ENCODE data around the gene GRM3. TPM values are rescaled to one million over a fixed set of nuclear protein-coding genes. Genes with fewer than 3 reads are reported as not detected.

Gene GRM3
- total and polyA plus RNA-seq, 2 of the 4 experiments (the other 2 are of a cell fraction), result not detected

GRCh38 chr7:86748201-86748600 lies 104.5 kb downstream of the GRM3 start:
- in situ Hi-C loops (cut with MboI; ENCODE audit: low sequenced_read_pairs), result no loop called here
- no peak for TF ChIP-seq BHLHE40 (IDR thresholded peaks at IDR 0.05; ENCODE audit: low read depth, low read length)
- TF ChIP-seq RAD21 (IDR thresholded peaks at IDR 0.05; ENCODE audit: low read length), result no peak
- no peak for TF ChIP-seq ELK1 (IDR thresholded peaks at IDR 0.05; ENCODE audit: borderline replicate concordance, low read depth, low read length)
- TF ChIP-seq CEBPB (IDR thresholded peaks at IDR 0.05; ENCODE audit: low read depth, low read length), result no peak
- no peak for TF ChIP-seq CHD1 (IDR thresholded peaks at IDR 0.05; ENCODE audit: low read depth, low read length)
- CTCF ChIA-PET, result no interaction called here

More at GRCh38 chr7:86748201-86748600, 104.5 kb downstream of the GRM3 start:
- no peak overlapping the region for H4K8ac ChIP-seq (ENCODE audit: low read depth in 2 of 2, low read length in 2 of 2)
- H2BK20ac ChIP-seq (ENCODE audit: low read depth, low read length), result no peak overlapping the region
- no peaks in the 10 kb centered on the region for H3K36me3 ChIP-seq (ENCODE audit: control insufficient read depth, insufficient read depth, low read length)
- no peak overlapping the region for H2AFZ ChIP-seq (replicated peaks; ENCODE audit: low read length, poor library complexity)
- H4K91ac ChIP-seq (ENCODE audit: insufficient read depth, low read depth, low read length), result no peak overlapping the region
- no peak overlapping the region for H2BK120ac ChIP-seq (ENCODE audit: low read depth, low read length)
- no peak for ATAC-seq (ENCODE audit: low read depth)
- no peak overlapping the region for H3K4me3 ChIP-seq (ENCODE audit: insufficient read depth, low read depth, low read length)
- H2AK9ac ChIP-seq (replicated peaks; ENCODE audit: low read depth, low read length, poor library complexity), result no peak overlapping the region
- no CpG with 5 or more reads among the region's 4 CpGs for WGBS, 2 experiments (ENCODE audit: extremely low coverage in 2 of 2, insufficient read length in 1 of 2)
- no peak overlapping the region for H3K18ac ChIP-seq (ENCODE audit: low read depth, low read length)
- H3K27me3 ChIP-seq (ENCODE audit: control insufficient read depth, insufficient read depth, low read length), result no peaks in the 10 kb centered on the region
- H4K20me1 ChIP-seq (ENCODE audit: insufficient read depth, low read length), result no peaks in the 10 kb centered on the region
- intact Hi-C loops (cut with micrococcal nuclease) (no loop called here), dilution Hi-C loops (cut with HindIII; ENCODE audit: low sequenced_read_pairs, unreplicated experiment) (no loop called here)
- DNase-seq, result no peak
- no peaks in the 10 kb centered on the region for H3K4me1 ChIP-seq (ENCODE audit: control insufficient read depth, insufficient read depth, low read length)
- no peak overlapping the region for H3K56ac ChIP-seq (ENCODE audit: extremely low read depth, insufficient read depth, low read length)
- POLR2A ChIA-PET (ENCODE audit: unreplicated experiment), result no interaction called here
- H3K9me3 ChIP-seq (ENCODE audit: control insufficient read depth, insufficient read depth, low read length), result no peaks in the 10 kb centered on the region
- H3K27ac ChIP-seq (ENCODE audit: insufficient read depth, low read length), result no peak overlapping the region
- H2BK5ac ChIP-seq (ENCODE audit: low read depth, low read length, poor library complexity, severe bottlenecking), result no peak overlapping the region
- no peak overlapping the region for H3K9ac ChIP-seq (ENCODE audit: low read depth, low read length)
- H4K5ac ChIP-seq (ENCODE audit: low read depth, low read length), result no peak overlapping the region
- H3K23ac ChIP-seq (ENCODE audit: low read depth, low read length), result no peak overlapping the region
- no peaks in the 10 kb centered on the region for H3K79me1 ChIP-seq (ENCODE audit: low read depth in 1 of 2, low read length in 2 of 2)
- no peak overlapping the region for H3K14ac ChIP-seq (replicated peaks; ENCODE audit: low read depth, low read length)
- BruUV-seq (replicated peaks), result no TSS peak
- no peak overlapping the region for H2BK15ac ChIP-seq (ENCODE audit: low read depth, low read length)
- no peak overlapping the region for H2AK5ac ChIP-seq (ENCODE audit: low read depth, low read length)
- H3K4me2 ChIP-seq (ENCODE audit: low read depth, low read length), result no peak overlapping the region
- no peaks in the 10 kb centered on the region for H3K9me1 ChIP-seq (ENCODE audit: insufficient read depth, low read length)
- H3K4ac ChIP-seq (ENCODE audit: low read depth, low read length), result no peak overlapping the region
